NB4 (cell line): ENCODE measurements around the gene NPTXR.

Experiments used
- MYC ChIP-seq: IDR thresholded peaks from 2 replicates; pipeline ENCODE4 v1.6.1; 2011; ENCODE audit warnings: low read depth, low read length
- TF ChIP-seq, protein P1 (sequence below): IDR thresholded peaks from one replicate; pipeline ENCODE4 v1.5.1; 2012; ENCODE audit warnings: low read depth, low read length
- TF ChIP-seq, protein P2 (sequence below): IDR thresholded peaks from 2 replicates; pipeline ENCODE4 v1.6.1; 2011; ENCODE audit warnings: low read depth, low read length

DNA sequence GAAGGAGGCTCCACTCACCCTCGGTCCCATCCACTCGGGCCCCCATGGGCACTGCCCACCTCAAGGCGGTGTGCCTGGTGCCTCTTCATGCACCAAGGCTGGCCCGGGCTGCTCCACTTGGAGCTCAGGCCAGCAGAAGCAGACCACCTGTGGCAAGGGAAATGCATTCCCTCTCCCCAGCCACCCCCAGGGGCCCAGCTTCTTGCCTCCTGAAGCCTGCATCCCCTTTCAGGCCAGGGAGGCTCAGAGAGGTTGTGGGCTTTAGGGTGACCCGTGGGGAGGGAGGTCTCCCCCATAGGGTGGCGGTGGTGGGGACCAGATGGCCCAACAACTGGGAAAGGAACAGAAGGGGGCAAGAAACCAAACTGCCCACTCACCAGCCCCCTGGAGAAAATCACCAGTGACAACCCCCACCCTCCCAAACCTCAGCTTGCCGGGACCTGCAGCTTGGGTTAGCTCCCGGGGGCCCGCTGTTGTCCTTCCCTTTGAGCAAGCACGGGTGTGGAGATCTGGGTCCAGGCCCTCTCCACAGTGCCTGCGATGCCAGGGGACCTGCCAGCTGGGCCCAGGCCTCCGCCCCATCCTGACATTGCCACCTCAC is 19.8 kb upstream of the NPTXR start:
- TF ChIP-seq, protein P1, sequence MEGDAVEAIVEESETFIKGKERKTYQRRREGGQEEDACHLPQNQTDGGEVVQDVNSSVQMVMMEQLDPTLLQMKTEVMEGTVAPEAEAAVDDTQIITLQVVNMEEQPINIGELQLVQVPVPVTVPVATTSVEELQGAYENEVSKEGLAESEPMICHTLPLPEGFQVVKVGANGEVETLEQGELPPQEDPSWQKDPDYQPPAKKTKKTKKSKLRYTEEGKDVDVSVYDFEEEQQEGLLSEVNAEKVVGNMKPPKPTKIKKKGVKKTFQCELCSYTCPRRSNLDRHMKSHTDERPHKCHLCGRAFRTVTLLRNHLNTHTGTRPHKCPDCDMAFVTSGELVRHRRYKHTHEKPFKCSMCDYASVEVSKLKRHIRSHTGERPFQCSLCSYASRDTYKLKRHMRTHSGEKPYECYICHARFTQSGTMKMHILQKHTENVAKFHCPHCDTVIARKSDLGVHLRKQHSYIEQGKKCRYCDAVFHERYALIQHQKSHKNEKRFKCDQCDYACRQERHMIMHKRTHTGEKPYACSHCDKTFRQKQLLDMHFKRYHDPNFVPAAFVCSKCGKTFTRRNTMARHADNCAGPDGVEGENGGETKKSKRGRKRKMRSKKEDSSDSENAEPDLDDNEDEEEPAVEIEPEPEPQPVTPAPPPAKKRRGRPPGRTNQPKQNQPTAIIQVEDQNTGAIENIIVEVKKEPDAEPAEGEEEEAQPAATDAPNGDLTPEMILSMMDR, result no peak
- TF ChIP-seq MYC, result no peak
- TF ChIP-seq, protein P2, sequence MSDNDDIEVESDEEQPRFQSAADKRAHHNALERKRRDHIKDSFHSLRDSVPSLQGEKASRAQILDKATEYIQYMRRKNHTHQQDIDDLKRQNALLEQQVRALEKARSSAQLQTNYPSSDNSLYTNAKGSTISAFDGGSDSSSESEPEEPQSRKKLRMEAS, result no peak
